Measurements from ENCODE around the gene FBP2.

- TF ChIP-seq CBX3 (IDR thresholded peaks at IDR 0.05; ENCODE audit: borderline replicate concordance, low read depth) (no peak), CTCF (IDR thresholded peaks at IDR 0.05 in 2 of 3, conservative IDR thresholded peaks at IDR 0.05 in 1 of 3; ENCODE audit: control insufficient read depth in 2 of 3, extremely low read depth in 1 of 3, insufficient read depth in 1 of 3, low read depth in 3 of 3, low read length in 3 of 3) (no peak), ZNF274 (IDR thresholded peaks at IDR 0.05; ENCODE audit: insufficient read depth, insufficient read length) (no peak), JUND (IDR thresholded peaks at IDR 0.05; ENCODE audit: low read depth, low read length) (no peak), FOXM1 (IDR thresholded peaks at IDR 0.05; ENCODE audit: low read depth, low read length) (no peak), MTA3 (IDR thresholded peaks at IDR 0.05; ENCODE audit: borderline replicate concordance, low read length) (no peak), FOXK2 (IDR thresholded peaks at IDR 0.05) (no peak)
- TF ChIP-seq, protein P1, sequence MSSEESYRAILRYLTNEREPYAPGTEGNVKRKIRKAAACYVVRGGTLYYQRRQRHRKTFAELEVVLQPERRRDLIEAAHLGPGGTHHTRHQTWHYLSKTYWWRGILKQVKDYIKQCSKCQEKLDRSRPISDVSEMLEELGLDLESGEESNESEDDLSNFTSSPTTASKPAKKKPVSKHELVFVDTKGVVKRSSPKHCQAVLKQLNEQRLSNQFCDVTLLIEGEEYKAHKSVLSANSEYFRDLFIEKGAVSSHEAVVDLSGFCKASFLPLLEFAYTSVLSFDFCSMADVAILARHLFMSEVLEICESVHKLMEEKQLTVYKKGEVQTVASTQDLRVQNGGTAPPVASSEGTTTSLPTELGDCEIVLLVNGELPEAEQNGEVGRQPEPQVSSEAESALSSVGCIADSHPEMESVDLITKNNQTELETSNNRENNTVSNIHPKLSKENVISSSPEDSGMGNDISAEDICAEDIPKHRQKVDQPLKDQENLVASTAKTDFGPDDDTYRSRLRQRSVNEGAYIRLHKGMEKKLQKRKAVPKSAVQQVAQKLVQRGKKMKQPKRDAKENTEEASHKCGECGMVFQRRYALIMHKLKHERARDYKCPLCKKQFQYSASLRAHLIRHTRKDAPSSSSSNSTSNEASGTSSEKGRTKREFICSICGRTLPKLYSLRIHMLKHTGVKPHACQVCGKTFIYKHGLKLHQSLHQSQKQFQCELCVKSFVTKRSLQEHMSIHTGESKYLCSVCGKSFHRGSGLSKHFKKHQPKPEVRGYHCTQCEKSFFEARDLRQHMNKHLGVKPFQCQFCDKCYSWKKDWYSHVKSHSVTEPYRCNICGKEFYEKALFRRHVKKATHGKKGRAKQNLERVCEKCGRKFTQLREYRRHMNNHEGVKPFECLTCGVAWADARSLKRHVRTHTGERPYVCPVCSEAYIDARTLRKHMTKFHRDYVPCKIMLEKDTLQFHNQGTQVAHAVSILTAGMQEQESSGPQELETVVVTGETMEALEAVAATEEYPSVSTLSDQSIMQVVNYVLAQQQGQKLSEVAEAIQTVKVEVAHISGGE (CRISPR knock-in tag; IDR thresholded peaks at IDR 0.05), result no peak
Measured at GRCh38 chr9:94533155-94533554, 60.5 kb downstream of the FBP2 start.
